Skeletal muscle tissue (tissue), 4 donors: Measurements from ENCODE around the gene SERAC1. TPM values are rescaled to one million over a fixed set of nuclear protein-coding genes. Genes with fewer than 3 reads are reported as not detected.
A peak's percentile ranks its signal among the peaks of the same experiment; 100 is the strongest.

Experiments used
- H3K27ac ChIP-seq: one replicate; pipeline ENCODE4 v1.7.0; 2013; ENCODE audit warnings: mild to moderate bottlenecking, low read depth, low read length, inconsistent platforms
- H3K27me3 ChIP-seq, 3 donors: one replicate each; pipeline ENCODE4 v1.7.0; 2013; ENCODE audit warnings: low read length in 3 of 3; ENCODE audit not compliant: control insufficient read depth in 3 of 3, insufficient read depth in 3 of 3
- H3K36me3 ChIP-seq, 3 donors: one replicate each; pipeline ENCODE4 v1.7.0; 2013; ENCODE audit warnings: low read length in 3 of 3; ENCODE audit not compliant: control insufficient read depth in 3 of 3, insufficient read depth in 3 of 3
- H3K4me1 ChIP-seq, 3 donors: one replicate each; pipeline ENCODE4 v1.7.0; 2013; ENCODE audit warnings: low read length in 3 of 3, mild to moderate bottlenecking in 3 of 3; ENCODE audit not compliant: control insufficient read depth in 3 of 3, insufficient read depth in 3 of 3
- H3K4me3 ChIP-seq, 3 donors: one replicate each; pipeline ENCODE4 v1.7.0; 2013; ENCODE audit warnings: low read length in 3 of 3
- H3K9ac ChIP-seq, 3 donors: one replicate each; pipeline ENCODE4 v1.7.0; 2013; ENCODE audit warnings: low read length in 3 of 3, mild to moderate bottlenecking in 3 of 3, moderate library complexity in 2 of 3, low read depth in 1 of 3
- H3K9me3 ChIP-seq, 3 donors: one replicate each; pipeline ENCODE4 v1.7.0; 2013; ENCODE audit warnings: low read length in 3 of 3; ENCODE audit not compliant: control insufficient read depth in 3 of 3
- total RNA-seq: library from RNA; depleted of rRNA; stranded (reverse); fragments of >200 nt; gene quantifications from one replicate; pipeline ENCODE4 v1.2.3, GENCODE V29; 2014
- donor health status: Osteomylitis.

Gene SERAC1
- total RNA-seq, 1 donor from 2014 or later: 6.8 TPM

- Histone ChIP-seq H3K4me1 (peaks cover 3 to 14% (median 5%) of the 10 kb centered on the region in 3 donors), H3K9me3 (no peaks in the 10 kb centered on the region), H3K27me3 (no peaks in the 10 kb centered on the region), H3K36me3 (peaks cover 4 to 21% (median 17%) of the 10 kb centered on the region in 3 donors), H3K27ac (no peak overlapping the region), H3K4me3 (no peak overlapping the region), H3K9ac (no peak overlapping the region)
Measured at GRCh38 chr6:158071121-158072082, 96.7 kb downstream of the SERAC1 start.

- Histone ChIP-seq H3K9ac (no peak overlapping the region), H3K4me1 (peaks cover 3 to 14% (median 5%) of the 10 kb centered on the region in 3 donors), H3K4me3 (no peak overlapping the region), H3K27ac (peak overlapping the region; percentile 50), H3K27me3 (no peaks in the 10 kb centered on the region), H3K9me3 (no peaks in the 10 kb centered on the region), H3K36me3 (peaks cover 4 to 21% (median 11%) of the 10 kb centered on the region in 3 donors)
Measured at GRCh38 chr6:158070513-158070912, 97.5 kb downstream of the SERAC1 start.

DNA sequence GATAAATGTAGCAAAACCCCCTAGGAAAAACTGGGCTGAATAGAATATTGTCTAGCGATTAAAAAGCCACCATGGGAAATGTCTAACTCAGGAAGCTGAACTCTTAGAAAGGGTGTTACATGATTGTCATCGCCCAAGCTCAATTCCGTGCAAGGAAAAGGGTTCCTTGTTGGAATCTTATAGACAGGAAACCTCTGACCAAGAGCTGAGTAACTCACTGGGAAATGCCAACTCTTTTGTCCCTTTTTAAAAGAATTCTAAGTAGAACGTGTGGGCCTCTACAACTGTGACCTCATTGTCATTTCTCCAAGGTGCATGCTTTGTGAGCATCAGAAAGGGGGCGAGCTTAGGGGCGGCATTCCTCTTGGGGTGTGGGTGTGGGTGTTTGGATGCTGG is 98.3 kb downstream of the SERAC1 start:
- H3K27ac ChIP-seq: peak overlapping the region; percentile 59
- H3K9ac ChIP-seq: no peak overlapping the region
- no peak overlapping the region for H3K4me3 ChIP-seq
- no peaks in the 10 kb centered on the region for H3K9me3 ChIP-seq
- peaks cover 4 to 24% (median 15%) of the 10 kb centered on the region in 3 donors for H3K36me3 ChIP-seq
- peaks cover 5 to 14% (median 5%) of the 10 kb centered on the region in 3 donors for H3K4me1 ChIP-seq
- H3K27me3 ChIP-seq: no peaks in the 10 kb centered on the region

DNA sequence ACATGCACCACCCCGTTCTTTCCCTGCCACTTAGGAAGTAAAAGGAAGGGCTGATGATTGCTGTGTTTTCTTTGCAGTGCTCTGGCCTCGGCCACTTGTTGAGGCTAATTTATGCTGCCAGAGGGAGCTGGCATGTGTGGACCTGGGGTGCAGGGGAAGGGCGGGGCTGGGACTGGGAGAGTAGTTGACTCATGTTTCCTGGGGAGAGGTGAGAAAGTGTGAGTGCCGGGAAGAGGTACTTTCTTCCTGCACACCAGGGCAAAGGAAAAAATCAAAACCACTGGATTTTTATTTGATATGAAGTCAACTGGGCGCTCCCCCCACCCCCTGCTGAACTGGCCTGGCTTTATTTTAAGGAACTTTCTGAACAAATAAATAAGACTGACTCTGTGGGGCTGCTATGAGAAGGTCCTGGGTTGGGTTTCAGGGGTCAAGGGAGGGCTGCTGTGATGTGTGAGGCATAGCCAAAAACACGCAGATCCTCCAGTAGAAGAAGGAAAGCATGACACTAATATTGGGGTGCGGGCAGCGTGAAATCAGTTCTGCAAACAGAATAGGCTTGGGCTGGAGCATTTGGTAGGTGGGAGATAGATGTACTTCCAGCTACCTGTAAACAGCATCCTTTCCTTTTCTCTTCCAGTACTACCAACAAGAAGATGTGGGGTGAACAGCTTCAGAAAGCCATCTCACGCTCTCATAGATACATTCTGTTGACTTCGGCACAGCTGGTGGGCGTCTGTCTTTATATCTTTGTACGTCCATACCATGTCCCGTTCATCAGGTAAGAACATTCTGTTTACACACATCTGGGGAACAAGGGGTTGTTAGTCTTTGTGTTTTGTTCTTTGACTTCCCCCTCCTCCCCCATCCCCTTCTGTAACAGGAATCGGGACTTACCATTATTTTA is 98.9 kb downstream of the SERAC1 start:
- H3K4me3 ChIP-seq: no peak overlapping the region
- no peaks in the 10 kb centered on the region for H3K9me3 ChIP-seq
- H3K27me3 ChIP-seq: no peaks in the 10 kb centered on the region
- H3K36me3 ChIP-seq: peaks cover 4 to 26% (median 14%) of the 10 kb centered on the region in 3 donors
- H3K9ac ChIP-seq: peak overlapping the region in 1 of 3 donors; percentile 32
- H3K27ac ChIP-seq: peak overlapping the region; percentile 59
- peaks cover 5 to 14% (median 5%) of the 10 kb centered on the region in 3 donors for H3K4me1 ChIP-seq

DNA sequence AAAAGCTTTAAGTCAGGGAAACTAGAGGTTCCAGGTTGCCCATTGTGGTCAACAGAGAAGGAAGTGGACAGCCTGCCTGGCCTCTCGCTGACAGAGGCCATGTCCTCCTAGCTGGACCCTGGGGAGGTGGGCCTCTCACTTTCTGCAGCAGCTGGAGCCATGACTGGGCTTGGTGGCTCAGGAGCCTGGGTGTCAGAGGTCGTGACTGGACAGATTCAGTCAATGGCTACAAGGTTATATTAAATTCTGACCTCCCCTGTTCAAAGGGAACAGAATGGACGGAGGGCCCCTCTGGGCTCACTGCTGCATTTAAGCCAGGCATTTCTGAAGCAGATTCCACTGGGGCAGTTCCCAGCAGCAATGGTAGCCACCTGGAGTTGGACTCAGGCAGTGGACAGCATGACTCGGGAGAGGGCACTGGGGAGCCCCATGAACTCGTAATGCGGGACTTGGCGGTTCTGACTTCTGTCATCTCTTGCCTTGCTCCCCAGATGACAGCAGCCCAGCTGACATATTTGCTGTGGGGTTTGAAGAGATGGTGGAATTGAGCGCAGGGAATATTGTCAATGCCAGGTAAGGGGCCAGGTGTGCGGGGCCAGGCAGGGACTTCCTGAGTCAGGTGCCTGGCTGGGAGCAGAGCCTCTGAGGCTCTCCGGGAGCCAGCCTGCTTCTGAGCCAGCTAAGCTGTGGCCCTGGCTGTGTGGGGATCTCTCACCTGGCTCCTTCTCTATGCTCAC is 99.7 kb downstream of the SERAC1 start:
- peaks cover 10 to 32% (median 18%) of the 10 kb centered on the region in 3 donors for H3K36me3 ChIP-seq
- peak overlapping the region in 1 of 3 donors; percentile 32 for H3K9ac ChIP-seq
- H3K27ac ChIP-seq: peak overlapping the region; percentile 44

DNA sequence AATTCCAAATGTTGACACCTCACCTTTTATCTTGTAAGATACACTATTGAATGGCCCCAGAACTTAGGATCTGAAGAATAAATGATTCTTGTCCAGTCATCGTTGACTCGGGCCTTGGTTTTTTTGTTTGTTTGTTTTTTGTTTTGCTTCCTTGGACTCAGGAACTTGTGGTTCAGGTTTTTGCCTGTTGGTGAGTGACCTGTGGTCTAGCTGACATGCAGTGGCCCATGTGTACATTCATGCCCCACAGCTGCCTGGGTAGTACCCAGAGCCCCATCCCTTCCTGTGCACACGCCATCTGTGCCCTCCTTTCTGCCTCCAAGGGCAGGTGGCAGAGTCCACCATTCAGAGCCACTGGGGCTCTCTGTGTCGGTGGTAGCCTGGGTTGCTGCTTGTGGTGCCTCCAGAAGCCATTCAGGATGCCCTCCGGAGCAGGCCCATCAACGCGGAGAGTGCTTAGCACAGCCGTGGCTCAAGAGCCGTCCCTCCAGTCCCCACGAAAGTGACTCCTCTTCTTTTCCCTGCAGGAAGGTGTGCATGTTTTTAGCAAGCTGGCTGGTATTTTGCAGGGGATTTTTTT is 100.5 kb downstream of the SERAC1 start:
- Histone ChIP-seq H3K9ac (no peak overlapping the region), H3K9me3 (no peaks in the 10 kb centered on the region), H3K27ac (no peak overlapping the region), H3K4me3 (no peak overlapping the region), H3K4me1 (peaks cover 5 to 14% (median 5%) of the 10 kb centered on the region in 3 donors), H3K36me3 (peaks cover 10 to 33% (median 18%) of the 10 kb centered on the region in 3 donors), H3K27me3 (no peaks in the 10 kb centered on the region)

More for the DNA sequence above, 99.7 kb downstream of the SERAC1 start:
- Histone ChIP-seq H3K4me3 (no peak overlapping the region), H3K27me3 (no peaks in the 10 kb centered on the region), H3K9me3 (no peaks in the 10 kb centered on the region), H3K4me1 (peaks cover 5 to 14% (median 5%) of the 10 kb centered on the region in 3 donors)

DNA sequence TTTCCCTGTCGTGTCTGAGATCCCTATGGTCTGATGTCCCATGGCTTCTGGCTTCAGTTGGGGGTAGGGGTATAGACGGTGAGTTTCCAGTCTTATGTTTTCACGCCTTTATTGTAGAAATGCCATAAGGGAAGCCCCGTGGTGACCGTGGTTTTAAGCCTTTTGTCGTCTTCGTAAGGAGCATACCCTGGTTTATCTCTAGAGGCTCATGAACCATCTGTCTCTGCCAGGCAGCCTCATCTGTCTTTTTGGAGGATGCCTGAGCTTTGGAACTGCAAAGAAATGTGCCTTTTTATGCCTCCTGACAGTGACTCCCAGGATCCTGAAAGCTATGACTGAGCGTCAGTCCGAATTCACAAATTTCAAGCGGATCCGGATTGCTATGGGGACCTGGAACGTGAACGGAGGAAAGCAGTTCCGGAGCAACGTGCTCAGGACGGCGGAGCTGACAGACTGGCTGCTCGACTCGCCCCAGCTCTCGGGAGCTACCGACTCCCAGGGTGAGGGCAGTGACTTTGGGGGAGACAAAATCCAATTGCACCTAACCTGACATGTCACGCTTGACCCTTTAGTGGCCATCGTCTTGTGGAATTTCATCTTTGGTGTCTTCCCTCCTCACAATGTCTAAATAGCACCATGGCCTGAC is 101.8 kb downstream of the SERAC1 start:
- no peak overlapping the region for H3K27ac ChIP-seq
- H3K27me3 ChIP-seq: no peaks in the 10 kb centered on the region
- no peak overlapping the region for H3K9ac ChIP-seq
- peaks cover 10 to 33% (median 18%) of the 10 kb centered on the region in 3 donors for H3K36me3 ChIP-seq
- peaks cover 6 to 16% (median 8%) of the 10 kb centered on the region in 3 donors for H3K4me1 ChIP-seq
- H3K9me3 ChIP-seq: no peaks in the 10 kb centered on the region
- H3K4me3 ChIP-seq: no peak overlapping the region

DNA sequence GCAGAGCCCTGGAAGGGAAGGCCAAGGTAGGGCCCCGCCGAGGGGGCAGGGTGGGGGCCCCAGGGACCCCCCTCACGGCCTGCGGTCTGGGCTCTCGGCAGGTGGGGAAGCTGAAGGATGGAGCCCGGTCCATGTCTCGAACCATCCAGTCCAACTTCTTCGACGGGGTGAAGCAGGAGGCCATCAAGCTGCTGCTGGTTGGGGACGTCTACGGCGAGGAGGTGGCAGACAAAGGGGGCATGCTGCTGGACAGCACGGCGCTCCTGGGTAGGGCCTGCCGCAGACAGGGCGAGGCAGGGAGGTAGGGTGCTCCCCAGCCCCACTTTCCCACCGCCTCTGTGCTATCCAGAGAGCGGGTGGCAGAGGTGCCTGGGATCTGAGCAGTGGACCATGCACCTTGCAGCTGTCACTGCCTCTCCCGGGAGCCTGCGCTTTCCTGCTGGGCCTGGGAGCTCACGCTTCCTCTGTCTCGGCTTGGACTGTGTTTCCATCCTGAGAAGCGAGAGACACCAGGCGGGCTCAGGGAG is 103.3 kb downstream of the SERAC1 start:
- no peak overlapping the region for H3K27ac ChIP-seq
- H3K4me3 ChIP-seq: no peak overlapping the region
- H3K9ac ChIP-seq: no peak overlapping the region
- H3K4me1 ChIP-seq: peaks cover 21 to 31% (median 23%) of the 10 kb centered on the region in 3 donors
- H3K36me3 ChIP-seq: peaks cover 10 to 21% (median 14%) of the 10 kb centered on the region in 3 donors
- H3K27me3 ChIP-seq: no peaks in the 10 kb centered on the region
- H3K9me3 ChIP-seq: no peaks in the 10 kb centered on the region
